Pulmonary artery endothelial cell (primary cell): ENCODE measurements around the gene NLGN1. TPM values are rescaled to one million over a fixed set of nuclear protein-coding genes. Genes with fewer than 3 reads are reported as not detected.
"Not testable (repeated sequence)": the region's sequence is repeated elsewhere in the genome, so short reads cannot be mapped to it uniquely, and the experiment has no call there.

Experiments
- DNase-seq: peaks from one replicate; pipeline ENCODE4 v3.0.0-alpha.2; 2011; ENCODE audit warnings: low read depth, low spot score
- total RNA-seq: library from RNA; depleted of rRNA; stranded (reverse); fragments of >200 nt; gene quantifications from 2 replicates; pipeline ENCODE4 v1.2.3, GENCODE V29; 2014

NLGN1 gene
- total RNA-seq, 1 donor from 2014 or later = 37.5 TPM

DNA sequence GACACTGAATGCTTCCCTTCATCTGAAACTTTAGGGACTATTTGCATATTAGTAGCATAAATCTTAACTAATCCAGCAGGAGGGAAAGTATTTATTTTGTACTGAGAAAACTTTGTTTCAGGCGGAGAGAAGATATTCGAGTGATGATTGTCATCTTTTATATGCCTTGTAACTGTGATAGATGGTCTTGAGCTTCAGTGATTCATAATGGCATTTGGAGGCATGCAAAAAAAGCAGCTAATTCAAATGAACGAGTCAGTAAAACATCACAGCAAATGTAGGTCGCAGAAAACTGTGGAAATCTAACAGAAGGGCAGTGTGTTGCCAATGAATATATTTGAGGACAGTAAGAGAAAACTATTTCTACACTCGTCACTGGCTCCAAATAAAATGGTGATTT is 817.9 kb downstream of the NLGN1 start:
- no peak for DNase-seq

DNA sequence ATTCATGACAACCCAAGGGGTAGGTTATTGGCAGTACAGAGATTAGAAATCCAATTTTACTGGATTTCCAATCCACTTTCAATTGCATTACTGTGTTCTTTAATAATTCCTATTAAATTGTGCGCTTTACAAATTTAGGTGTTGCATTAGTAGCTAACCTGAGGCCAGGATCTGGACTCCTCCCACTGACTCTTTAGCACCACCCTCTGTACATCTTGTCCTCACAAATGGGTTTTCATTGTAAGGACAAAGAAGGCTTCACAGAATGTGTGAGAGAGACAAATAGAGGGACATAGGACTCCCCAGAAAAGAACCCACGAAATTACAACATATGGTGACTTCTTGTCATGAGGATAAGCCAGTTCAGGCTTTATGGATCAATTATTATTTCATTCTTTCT is 818.5 kb downstream of the NLGN1 start:
- no peak for DNase-seq

DNA sequence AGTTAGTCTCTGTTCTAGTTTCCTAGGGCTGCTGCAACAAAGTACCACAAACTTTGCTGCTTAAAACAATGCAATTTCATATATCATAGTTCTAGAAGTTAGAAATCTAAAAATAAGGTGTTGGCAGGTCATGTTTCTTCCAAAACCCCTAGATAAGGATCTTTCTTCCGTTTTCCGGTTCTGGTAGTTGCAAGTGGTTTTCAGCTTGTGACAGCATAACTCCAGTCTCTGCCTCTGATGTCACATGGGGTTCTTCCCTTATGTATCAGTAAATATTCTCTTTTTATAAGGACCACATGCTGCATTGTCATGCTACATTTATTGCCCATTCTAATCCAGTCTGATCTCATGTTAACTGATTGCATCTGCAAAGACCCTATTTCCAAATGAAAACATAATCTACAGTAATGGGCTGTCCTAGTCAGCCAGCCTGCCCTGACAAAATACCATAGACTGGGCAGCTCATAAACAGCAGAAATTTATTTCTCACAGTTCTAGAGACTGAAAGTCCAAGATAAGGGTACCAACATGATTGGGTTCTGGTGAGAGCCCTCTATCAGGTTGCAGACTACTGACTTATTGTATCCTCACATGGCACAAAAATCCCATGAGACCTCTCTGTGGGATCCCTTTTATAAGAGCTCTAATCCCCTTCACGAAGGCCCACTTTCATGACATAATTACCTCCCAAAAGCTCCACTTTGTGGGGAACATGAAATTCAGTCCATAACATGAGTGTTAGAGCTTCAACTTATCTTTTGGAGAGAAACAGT is 819.6 kb downstream of the NLGN1 start:
- no peak for DNase-seq

DNA sequence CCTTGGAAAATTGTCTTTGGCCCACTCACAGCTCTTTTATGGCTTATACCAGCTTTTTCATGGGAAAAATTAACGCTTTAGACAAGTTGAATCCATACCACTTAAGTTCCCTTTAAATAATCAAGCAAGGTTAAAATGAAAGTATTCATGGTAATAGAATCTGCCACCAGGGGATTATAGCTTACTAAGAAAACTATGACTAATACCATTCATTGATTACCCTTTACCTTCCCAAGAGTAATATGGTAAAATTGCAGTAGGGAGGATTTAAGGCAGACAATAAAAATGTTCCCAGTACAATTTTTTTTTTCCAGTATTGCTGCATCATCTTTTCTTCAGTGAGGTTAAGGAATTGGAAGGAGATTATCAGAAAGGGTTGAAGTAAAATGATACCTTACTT is 820.5 kb downstream of the NLGN1 start:
- DNase-seq = no peak

DNA sequence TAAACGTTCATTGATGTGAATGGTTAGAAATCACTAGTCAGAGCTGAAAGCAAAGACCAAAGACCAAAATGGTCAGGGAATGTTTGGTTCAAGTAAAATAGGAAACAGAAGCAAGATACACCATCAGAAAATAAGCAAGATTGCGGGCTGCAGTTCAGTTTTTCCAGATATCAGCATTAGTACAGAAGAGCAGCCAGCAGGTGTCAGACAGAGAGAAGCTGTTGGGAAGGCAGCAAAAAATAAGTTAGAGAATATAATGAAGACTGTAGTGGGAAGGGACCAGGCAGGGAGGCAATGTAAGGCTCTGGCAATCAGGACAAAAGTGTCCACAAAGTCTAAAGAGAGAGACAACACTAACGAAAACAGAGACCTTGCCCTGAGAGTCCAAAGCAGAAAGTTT is 822.2 kb downstream of the NLGN1 start:
- DNase-seq = no peak

DNA sequence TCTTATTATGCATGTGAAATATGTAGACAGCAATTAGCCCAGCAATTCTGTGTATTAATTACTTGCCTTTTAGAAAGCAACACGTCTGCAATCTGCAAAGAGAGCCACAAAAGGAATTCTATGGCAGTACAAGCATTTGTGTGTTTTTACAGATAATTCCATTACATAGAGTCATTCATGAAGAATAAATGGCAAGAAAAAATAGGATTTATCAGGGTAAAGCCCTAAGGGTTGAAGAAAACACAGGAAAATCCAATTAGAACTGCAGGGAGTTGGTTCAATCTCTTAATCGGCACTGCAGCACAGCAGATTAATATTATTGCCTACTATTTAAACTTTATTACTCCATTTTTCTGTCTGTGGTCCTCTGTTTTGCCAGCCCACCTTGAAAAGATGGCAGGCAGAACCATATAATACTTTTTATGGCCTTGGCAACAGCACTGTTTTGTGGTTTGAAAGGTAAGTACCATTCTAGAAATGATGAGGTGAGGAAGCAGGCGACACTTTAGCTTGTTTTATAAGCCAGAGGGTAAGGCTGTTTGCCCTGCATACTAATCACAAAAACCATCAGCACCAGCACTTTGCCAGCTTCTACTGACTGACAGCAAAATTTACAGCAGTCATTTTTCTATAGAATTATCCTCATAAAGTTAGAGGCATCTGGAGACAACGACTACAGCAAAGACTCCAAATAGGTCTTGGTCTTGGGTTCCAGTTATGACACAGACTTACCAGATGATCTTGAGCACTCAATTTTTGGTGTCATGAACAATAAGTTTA is 823.4 kb downstream of the NLGN1 start:
- no peak for DNase-seq

DNA sequence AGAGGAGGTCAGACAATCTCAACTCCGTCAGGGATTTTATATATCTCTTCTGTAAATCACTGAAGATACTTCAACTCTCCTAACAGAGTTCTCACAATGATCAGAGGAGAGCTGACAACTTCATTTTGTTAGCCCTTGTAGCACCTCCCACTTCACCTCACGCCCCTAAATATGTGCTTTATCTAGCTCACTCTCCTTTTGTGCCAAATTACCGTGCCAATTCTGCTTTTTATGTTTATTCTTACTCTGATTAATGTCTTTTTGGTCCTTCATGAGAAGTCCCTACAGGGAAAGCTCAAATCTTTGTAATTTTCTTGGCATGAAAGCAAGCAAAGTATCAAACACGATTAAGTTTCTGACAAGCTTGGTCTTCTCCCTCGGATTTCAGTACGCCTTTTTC is 825.5 kb downstream of the NLGN1 start:
- no peak for DNase-seq

DNA sequence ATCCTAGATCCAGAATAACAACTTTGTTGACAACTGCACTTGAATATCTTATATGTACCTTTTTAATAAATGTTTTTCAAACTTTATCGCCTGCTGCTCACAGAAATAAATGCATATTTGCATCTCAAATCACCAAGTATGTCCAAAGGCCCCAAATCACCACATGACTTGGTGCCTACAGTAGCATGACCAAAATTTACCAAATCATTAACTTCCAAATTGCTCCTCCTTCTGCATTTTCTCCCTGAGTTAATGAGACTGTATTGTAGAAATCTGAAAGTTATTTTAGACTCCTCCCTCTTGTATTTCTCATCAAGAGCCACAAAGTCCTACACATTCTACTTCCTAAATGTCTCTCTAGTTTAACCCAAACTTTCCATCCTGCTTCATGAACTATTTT is 826.1 kb downstream of the NLGN1 start:
- DNase-seq = no peak

DNA sequence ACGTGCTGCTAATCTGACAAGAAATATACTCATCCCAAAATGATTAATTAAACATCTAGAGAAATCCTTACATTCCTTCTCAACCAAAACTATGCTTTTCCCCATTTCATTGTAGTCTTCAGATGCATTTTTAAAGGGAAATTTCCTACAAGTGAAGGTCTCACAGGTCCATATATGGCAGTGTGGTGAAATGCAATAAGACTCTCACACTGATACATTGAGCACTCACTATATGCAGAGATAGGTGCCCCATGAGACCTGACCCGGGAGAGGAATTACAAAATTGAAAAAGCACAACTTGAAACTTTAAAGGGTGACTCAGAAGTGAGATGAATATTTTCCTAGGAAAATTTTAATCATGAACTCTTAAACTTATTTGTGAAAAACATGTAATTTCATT is 832.4 kb downstream of the NLGN1 start:
- DNase-seq = no peak

DNA sequence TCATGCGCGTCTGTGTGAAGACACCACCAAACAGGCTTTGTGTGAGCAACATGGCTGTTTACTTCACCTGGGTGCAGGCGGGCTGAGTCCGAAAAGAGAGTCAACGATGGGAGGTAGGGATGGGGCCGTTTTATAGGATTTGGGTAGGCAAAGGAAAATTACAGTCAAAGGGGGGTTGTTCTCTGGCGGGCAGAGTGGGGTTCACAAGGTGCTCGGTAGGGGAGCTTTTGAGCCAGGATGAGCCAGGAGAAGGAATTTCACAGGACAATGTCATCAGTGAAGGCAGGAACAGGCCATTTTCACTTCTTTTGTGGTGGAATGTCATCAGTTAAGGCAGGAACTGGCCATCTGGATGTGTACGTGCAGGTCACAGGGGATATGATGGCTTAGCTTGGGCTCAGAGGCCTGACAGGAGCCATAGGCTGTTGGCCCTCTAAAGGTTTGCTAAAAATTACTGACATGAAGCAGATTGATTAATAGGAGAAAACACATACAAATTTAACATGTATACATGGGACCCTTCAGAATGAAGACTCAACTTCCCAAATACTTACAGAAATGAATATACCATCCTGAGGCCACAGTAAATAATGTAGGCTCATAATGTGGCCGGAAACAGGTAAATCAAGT is 834.6 kb downstream of the NLGN1 start:
- DNase-seq = not testable (repeated sequence)

DNA sequence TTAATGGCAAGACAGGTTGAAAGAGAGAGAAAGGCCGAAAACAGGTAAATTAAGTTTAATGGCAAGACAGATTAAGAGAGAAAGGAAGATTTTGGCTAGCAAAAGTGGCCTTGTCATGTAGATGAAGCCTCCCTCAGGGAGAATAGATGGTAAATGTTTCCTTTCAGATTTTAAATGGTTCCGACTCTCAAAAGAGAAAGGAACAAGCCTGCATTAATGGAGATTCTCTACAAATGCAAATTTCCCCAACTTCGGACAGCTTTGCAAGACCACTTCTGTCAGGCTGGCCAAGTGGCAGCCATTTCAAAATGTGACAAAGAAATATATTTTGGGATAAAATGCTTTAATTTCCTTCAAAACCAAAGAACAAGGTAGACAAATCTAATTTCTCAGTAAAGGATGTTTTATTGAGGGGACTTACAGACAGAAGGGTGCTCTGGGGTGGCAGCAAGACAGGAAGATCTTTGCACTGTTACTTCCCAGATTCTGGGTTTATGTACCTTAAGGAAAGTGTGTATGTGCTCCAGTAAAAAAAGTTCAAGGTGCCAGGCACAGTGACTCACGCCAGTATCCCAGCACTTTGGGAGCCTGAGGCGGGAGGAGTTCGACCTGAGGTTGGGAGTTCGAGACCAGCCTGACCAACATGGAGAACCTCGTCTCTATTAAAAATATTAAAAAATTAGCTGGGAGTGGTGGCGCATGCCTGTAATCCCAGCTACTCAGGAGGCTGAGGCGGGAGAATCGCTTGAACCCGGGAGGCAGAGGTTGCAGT is 835.3 kb downstream of the NLGN1 start:
- no peak for DNase-seq

DNA sequence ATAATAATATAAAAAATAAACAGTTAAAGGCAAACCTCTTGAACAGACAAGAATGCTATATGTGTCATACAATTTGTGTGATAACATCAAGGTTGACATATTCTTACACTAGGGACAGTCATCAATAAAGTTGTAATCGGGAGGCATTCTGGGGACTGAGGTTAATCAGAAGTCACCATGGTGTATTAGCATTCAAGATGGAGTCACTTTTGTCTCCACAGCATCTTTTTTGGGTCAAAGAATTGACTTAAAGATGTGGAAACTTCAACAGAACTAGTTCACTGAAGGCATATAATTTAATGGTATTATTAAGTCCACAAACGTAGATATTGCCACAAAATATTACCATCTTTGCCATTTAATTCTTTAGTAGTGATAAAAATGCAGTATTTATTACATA is 836.0 kb downstream of the NLGN1 start:
- no peak for DNase-seq

DNA sequence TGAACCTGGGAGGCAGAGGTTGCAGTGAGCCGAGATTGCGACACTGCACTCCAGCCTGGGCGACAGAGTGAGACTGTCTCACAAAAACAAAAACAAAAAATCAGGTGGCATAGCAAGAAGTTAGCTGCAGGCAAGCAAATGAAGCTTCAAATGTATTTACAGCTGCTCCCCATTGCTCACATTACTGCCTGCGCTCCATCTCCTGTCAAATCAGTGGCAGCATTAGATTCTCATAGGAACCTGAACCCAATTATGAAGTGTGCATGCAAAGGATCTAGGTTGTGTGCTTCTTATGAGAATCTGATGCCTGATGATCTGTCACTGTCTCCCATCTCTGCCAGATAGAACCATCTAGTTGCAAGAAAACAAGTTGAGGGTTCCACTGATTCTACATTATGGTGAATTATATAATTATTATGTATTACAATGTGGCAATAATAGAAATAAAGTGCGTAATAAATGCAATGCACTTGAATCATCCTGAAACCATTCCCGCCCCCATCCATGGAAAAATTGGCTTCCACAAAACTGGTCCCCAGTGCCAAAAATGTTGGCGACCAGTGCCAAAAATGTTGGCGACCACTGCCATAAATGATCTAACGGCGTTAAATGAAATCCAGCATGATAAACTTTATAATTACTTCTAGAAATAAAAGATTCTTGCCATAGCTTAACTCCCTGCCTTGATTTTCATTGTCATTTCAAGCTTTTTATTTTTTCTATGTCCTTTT is 844.9 kb downstream of the NLGN1 start:
- no peak for DNase-seq

DNA sequence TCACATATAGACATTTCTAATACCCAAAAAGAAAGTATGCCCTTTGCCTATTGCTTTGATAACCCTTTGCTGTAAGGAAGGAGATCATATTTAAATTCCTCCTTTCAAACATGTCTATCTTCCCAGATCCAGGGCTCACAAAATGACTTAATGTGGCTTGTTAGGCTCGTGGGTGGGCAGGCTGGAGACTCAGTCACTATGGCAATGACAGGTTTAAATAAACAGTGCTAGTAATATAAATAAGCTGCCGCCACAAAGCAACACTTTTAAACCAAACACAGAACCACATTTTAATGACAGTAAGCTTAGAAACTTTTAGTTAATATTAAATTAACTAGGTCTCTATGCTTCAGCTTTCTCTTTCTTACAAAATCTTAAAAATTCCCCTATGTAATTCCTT is 845.6 kb downstream of the NLGN1 start:
- no peak for DNase-seq

DNA sequence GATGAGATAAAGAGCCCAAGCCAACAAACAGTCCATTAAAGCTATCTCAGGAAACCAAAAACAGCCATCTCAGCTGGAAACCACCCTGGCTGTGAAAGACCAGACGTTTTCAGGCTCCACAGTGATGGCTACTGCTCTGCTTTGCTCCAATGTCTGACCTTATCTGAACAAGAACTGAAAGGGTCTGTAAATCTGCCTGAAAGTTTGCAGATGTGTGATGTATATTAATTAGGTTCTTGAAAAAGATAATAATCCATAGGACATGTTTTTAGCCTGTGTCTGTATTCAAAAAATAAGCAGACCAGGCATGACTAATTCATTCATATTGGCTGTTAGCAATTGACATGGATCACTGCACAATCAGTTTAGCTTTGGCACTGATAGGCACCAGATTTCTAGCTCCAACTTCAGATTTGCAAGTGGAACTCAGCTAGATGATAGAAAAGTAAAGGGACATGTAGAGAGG is 850.2 kb downstream of the NLGN1 start:
- no peak for DNase-seq

DNA sequence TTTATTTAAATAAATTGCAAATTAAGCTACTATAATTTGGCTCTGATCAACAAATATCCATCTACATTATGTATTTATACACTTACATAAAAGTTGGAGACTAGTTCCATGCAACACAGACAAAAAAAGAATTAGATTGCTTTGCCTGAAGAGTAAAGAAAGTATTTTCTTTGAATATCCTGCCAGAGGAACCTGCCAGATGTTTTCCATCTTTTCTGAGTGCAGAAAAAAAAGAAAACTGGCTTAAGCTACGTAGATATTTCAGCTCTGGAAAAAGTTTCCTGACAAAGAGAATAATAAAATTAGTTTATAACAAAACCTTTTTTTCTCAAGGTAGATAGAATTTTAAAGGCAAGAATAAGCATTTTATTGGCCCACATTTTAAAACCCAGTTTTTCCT is 854.1 kb downstream of the NLGN1 start:
- DNase-seq = no peak

DNA sequence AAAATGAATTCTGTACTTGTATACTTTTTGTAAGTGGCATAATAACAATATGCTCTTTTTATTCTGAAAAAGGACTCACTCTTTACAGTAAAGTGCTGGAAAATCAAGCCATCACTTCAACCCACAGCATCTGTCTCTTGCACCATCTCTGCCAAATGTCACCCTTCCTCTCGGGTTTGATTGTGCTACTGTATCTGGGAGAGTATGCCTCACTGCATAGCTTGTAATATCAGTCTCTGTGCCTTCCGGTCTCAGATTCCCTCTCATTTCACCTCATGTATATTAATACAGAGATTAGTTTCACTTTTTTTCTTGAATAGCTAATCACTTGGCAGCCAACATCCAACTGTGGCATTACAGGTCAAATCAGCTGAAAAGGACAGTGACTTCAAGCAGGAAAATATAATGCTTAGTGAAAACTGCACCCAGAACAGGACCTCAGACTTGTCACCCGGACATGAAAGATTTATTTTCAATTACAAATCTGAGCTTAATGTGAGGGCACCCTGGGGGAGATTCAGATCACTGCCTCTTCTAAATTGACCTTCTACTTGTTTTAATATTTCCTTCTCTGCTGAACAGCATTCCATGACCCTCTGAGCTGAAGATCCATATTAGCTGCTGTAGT is 855.8 kb downstream of the NLGN1 start:
- DNase-seq = no peak

DNA sequence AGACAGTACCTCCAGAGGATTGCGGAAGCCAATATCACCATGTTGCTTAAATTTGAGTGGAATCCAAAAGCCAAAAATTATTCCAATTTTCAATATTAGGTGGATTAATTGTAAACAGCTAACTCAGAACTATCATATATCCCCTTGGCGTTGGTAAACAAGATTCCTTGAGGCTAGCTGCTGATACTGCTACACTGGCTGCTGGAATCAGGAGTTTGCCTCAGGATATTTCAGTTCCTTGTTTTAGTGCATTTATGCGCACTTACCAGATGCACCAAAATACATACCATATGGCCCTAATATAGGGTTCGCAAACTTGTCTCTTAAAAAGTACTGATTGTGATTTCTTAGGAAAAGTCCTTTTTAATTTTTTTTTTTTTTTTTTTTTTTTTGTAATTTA is 856.4 kb downstream of the NLGN1 start:
- no peak for DNase-seq

DNA sequence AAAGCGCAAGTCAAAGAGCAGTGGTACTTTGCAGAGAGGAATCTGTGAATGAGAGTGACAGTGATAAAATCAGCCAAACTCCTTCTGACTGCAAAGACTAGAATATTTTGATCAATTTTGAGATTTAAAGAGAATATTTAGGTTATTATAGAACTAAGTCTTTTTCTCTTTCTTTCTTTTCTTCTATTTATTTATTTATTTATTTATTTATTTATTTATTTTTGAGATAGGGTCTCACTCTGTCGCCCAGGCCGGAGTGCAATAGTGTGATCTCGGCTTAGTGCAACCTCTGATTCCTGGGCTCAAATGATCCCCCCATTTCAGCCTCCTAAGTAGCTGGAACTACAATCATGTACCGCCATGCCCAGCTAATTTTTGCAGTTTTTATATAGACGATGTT is 857.9 kb downstream of the NLGN1 start:
- no peak for DNase-seq

DNA sequence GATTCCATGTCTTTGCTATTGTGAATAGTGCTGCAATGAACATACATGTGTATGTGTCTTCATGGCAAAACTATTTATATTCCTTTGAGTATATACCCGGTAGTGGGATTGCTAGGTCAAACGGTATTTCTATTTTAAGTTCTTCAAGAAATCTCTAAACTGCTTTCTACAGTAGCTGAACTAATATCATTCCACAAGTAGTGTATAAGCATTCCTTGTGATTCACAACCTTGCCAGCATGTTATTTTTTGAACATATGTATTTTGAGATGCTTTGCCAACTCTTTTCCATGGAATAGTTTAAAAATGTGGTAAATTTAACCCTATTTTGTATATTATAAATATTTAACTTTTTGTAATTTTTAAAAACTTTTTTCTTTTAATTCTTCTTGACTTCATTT is 868.9 kb downstream of the NLGN1 start:
- no peak for DNase-seq

DNA sequence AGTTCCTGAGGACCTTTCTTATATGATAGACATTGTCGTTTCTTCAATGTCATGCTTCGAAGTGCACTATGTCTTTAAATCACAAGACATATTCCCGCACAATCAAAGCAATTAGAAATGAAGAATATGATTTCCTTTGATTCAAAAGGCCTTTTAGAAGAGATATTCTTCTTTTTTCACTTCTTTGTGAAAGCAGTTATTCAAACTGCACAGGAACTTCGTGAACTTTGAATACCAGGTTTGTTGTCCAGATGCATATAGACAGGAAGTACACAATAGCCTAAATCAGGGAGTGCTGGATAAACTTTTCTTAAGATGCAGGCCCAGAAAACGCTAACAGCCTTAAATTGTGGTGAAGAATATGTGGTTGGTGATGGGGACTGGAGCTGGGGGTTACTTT is 870.5 kb downstream of the NLGN1 start:
- DNase-seq = no peak
